ENCODE measurements around the gene CRMP1.

GRCh38 chr4:5810770-5811430 lies 82.0 kb downstream of the CRMP1 start:
- TF ChIP-seq POLR2AphosphoS5 (IDR thresholded peaks at IDR 0.05) = no peak
- TF ChIP-seq CTCF (IDR thresholded peaks at IDR 0.05) = no peak
- TF ChIP-seq EP300 (IDR thresholded peaks at IDR 0.05) = no peak
- TF ChIP-seq POLR2A (IDR thresholded peaks at IDR 0.05) = no peak
